ENCODE results near the gene SEMA3C.

DNA sequence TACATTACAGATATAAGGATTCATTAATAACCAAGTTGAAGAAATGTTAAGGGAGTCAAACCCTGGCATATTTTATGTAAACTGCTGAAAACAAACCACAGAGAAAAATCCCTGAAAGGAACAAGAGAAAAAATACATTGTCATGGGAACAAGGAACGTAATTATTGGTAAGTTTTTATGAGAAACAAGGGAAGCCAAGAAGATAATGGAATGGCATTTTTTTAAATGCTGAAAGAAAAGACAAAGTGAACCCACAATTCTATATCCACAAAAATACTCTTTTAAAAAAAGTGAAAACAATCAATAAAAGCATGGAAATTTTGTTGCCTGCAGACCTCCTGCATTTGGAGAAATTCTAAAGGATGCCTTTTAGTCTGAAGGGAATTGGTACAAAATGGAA is 144.0 kb downstream of the SEMA3C start:
- TF ChIP-seq, protein P1, sequence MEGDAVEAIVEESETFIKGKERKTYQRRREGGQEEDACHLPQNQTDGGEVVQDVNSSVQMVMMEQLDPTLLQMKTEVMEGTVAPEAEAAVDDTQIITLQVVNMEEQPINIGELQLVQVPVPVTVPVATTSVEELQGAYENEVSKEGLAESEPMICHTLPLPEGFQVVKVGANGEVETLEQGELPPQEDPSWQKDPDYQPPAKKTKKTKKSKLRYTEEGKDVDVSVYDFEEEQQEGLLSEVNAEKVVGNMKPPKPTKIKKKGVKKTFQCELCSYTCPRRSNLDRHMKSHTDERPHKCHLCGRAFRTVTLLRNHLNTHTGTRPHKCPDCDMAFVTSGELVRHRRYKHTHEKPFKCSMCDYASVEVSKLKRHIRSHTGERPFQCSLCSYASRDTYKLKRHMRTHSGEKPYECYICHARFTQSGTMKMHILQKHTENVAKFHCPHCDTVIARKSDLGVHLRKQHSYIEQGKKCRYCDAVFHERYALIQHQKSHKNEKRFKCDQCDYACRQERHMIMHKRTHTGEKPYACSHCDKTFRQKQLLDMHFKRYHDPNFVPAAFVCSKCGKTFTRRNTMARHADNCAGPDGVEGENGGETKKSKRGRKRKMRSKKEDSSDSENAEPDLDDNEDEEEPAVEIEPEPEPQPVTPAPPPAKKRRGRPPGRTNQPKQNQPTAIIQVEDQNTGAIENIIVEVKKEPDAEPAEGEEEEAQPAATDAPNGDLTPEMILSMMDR (IDR thresholded peaks at IDR 0.05; ENCODE audit: insufficient read depth, low read depth, low read length) = no peak
- TF ChIP-seq EZH2 (IDR thresholded peaks at IDR 0.05; ENCODE audit: insufficient read depth, low read length) = no peak
